ENCODE results near the gene TM2D3. TPM values are rescaled to one million over a fixed set of nuclear protein-coding genes. Genes with fewer than 3 reads are reported as not detected.
A peak's percentile ranks its signal among the peaks of the same experiment; 100 is the strongest.
"Not testable (repeated sequence)": the region's sequence is repeated elsewhere in the genome, so short reads cannot be mapped to it uniquely, and the experiment has no call there.

TM2D3 gene
- total RNA-seq, 1 donor from 2014 or later: 105 TPM

DNA sequence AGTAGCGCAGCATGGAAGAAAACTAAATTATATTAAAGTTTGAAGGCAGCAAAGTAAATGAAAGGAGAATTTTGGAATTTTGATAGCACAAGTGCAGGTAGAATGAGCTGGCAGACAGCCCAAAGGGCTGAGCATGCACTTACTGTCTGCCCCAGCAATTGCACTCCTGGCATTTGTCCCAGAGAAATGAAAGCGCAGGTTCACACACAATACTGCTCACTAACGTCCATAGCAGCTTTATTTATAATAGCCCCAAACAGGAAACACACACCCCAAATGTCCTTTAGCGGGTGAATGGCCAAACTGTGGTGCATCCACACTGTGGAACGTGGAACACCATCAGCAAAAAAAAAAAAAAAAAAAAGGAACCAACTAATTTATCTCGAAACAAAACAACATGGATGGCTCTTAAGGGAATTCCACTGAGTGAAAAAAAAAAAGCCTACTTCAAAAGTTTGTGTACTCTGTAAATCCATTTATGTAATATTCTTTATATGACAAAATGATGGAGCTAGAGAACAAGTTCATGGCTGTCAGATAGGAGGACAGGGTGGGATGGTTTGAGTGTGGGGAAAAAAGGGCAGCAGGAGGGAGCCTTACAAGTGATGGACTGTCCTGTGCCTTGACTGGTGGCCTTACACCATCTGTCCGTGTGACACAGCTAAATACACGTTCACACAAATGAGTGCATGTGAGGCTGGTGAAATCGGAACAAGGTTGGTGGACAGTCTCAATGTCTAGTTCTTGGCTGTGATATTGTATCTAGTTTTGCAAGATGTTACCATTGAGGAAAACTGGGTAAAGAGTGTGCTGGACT lies 6.0 kb upstream of the TM2D3 start:
- Histone ChIP-seq H3K36me3 (peaks cover 19 to 34% of the 10 kb centered on the region in 2 donors), H3K27me3 (no peaks in the 10 kb centered on the region), H3K9me3 (no peaks in the 10 kb centered on the region), H3K4me3 (no peak overlapping the region), H3K27ac (no peak overlapping the region), H3K4me1 (peaks cover 0 to 1% of the 10 kb centered on the region in 2 donors)
- no peak for TF ChIP-seq CTCF (IDR thresholded peaks at IDR 0.05)
- intact Hi-C loops (cut with DNase I): no loop called here
- DNase-seq (ENCODE audit: low spot score in 2 of 2): no peak

GRCh38 chr15:101657171-101657570 lies 5.0 kb upstream of the TM2D3 start:
- H3K27me3 ChIP-seq: no peaks in the 10 kb centered on the region
- no peak for TF ChIP-seq CTCF (IDR thresholded peaks at IDR 0.05)
- H3K4me1 ChIP-seq: peaks cover 0 to 6% of the 10 kb centered on the region in 2 donors
- DNase-seq (ENCODE audit: low spot score in 2 of 2): no peak
- H3K9me3 ChIP-seq: no peaks in the 10 kb centered on the region
- H3K36me3 ChIP-seq: peaks cover 19 to 32% of the 10 kb centered on the region in 2 donors
- intact Hi-C loops (cut with DNase I): no loop called here
- H3K27ac ChIP-seq: no peak overlapping the region
- H3K4me3 ChIP-seq: no peak overlapping the region

DNA sequence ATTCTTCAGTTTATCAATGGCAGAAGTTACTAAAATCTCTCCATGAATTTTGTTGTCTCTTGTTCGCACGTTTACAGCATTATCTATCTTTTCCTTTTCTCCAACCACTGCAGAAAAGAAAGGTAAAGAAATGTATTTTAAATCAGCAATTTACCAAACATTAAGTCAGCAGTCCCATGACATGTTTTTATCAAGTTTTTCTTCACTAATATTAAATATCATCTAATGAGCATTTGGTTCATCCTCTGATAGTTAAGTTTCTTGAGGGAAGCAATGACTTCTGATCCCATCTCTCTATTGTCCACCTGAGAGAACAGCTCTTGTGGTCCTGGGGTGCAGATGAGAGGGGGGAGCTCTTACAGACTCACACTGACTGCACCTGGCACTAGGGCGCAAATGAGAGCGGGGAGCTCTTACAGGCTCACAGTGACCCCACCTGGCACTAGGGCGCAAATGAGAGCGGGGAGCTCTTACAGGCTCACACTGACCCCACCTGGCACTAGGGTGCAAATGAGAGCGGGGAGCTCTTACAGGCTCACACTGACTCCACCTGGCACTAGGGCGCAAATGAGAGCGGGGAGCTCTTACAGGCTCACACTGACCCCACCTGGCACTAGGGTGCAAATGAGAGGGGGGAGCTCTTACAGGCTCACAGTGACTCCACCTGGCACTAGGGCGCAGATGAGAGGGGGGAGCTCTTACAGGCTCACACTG lies 2.6 kb upstream of the TM2D3 start:
- H3K4me1 ChIP-seq: peaks cover 0 to 19% of the 10 kb centered on the region in 2 donors
- DNase-seq (ENCODE audit: low spot score in 2 of 2); H3K27me3 ChIP-seq; H3K4me3 ChIP-seq; H3K9me3 ChIP-seq; H3K27ac ChIP-seq: not testable (repeated sequence)
- intact Hi-C loops (cut with DNase I): loop anchor here (5.0 kb wide), 1 partner anchor 1052 kb away; the partner anchor contains the start of genes ASB7 and LINS1
- H3K36me3 ChIP-seq: peaks cover 14 to 19% of the 10 kb centered on the region in 2 donors

GRCh38 chr15:101654171-101654570 lies 2.0 kb upstream of the TM2D3 start:
- intact Hi-C loops (cut with DNase I): loop anchor here (5.0 kb wide), 1 partner anchor 1052 kb away; the partner anchor contains the start of genes ASB7 and LINS1
- H3K9me3 ChIP-seq: no peaks in the 10 kb centered on the region
- no peaks in the 10 kb centered on the region for H3K27me3 ChIP-seq
- DNase-seq (ENCODE audit: low spot score in 2 of 2): no peak
- peaks cover 0 to 25% of the 10 kb centered on the region in 2 donors for H3K4me1 ChIP-seq
- H3K36me3 ChIP-seq: peaks cover 14 to 19% of the 10 kb centered on the region in 2 donors
- no peak for TF ChIP-seq CTCF (IDR thresholded peaks at IDR 0.05)
- H3K27ac ChIP-seq: no peak overlapping the region
- H3K4me3 ChIP-seq: no peak overlapping the region

- H3K4me1 ChIP-seq: peaks cover 0 to 27% of the 10 kb centered on the region in 2 donors
- TF ChIP-seq CTCF (IDR thresholded peaks at IDR 0.05): no peak
- DNase-seq (ENCODE audit: low spot score in 2 of 2): no peak
- no peaks in the 10 kb centered on the region for H3K9me3 ChIP-seq
- peaks cover 9 to 25% of the 10 kb centered on the region in 2 donors for H3K36me3 ChIP-seq
- H3K27me3 ChIP-seq: no peaks in the 10 kb centered on the region
- intact Hi-C loops (cut with DNase I): loop anchor here (1.0 to 5.0 kb wide), 3 partner anchors 71 to 1051 kb away; partner anchors contain the start of genes ASB7, LINS1, SNRPA1 and TARS3
- peak overlapping the region; percentile 99 to 100 for H3K27ac ChIP-seq
- peak overlapping the region; percentile 97 to 98 for H3K4me3 ChIP-seq
These were observed 727 bp upstream of the TM2D3 start for GRCh38 chr15:101652786-101653430.

Measured in ascending aorta (tissue), 2 donors.